G401.6 (cell line): Measurements from ENCODE around the gene RGS17.
A peak's percentile ranks its signal among the peaks of the same experiment; 100 is the strongest.
"Not testable (repeated sequence)": the region's sequence is repeated elsewhere in the genome, so short reads cannot be mapped to it uniquely, and the experiment has no call there.

Source experiments
- FAIRE-seq: peaks from 2 replicates; lab custom pipeline; 2012; peaks lifted over from hg19 to GRCh38; lab: Jason Lieb, UNC

Gene RGS17

GRCh38 chr6:152983637-152984512 lies 147.2 kb downstream of the RGS17 start:
- no peak for FAIRE-seq

- peak; percentile 97 for FAIRE-seq
Measured at GRCh38 chr6:152982904-152983636, 148.0 kb downstream of the RGS17 start, which contains the start of gene FBXO5. TSS of gene FBXO5 (minus strand) at chr6:152983041. CDS start at chr6:152982959, 82 bp downstream.

GRCh38 chr6:152981989-152982903 lies 148.8 kb downstream of the RGS17 start:
- FAIRE-seq, result no peak

- FAIRE-seq, result no peak
Measured at GRCh38 chr6:152981219-152981618, 149.9 kb downstream of the RGS17 start.

GRCh38 chr6:152980656-152981055 lies 150.4 kb downstream of the RGS17 start:
- no peak for FAIRE-seq

- FAIRE-seq, result no peak
Measured at GRCh38 chr6:152979116-152979515, 152.0 kb downstream of the RGS17 start.

GRCh38 chr6:152978058-152978457 lies 153.0 kb downstream of the RGS17 start:
- FAIRE-seq, result no peak

- no peak for FAIRE-seq
Measured at GRCh38 chr6:152977556-152977955, 153.5 kb downstream of the RGS17 start.

GRCh38 chr6:152976749-152977148 lies 154.3 kb downstream of the RGS17 start:
- FAIRE-seq, result no peak

GRCh38 chr6:152975204-152975915 lies 155.7 kb downstream of the RGS17 start:
- FAIRE-seq, result no peak

GRCh38 chr6:152973916-152974315 lies 157.2 kb downstream of the RGS17 start:
- no peak for FAIRE-seq

GRCh38 chr6:152969688-152970418 lies 161.2 kb downstream of the RGS17 start:
- FAIRE-seq, result no peak

- FAIRE-seq, result not testable (repeated sequence)
Measured at GRCh38 chr6:152966168-152966894, 164.8 kb downstream of the RGS17 start.

- FAIRE-seq, result no peak
Measured at GRCh38 chr6:152959333-152959732, 171.7 kb downstream of the RGS17 start.

- FAIRE-seq, result no peak
Measured at GRCh38 chr6:152957796-152958195, 173.3 kb downstream of the RGS17 start.
